ENCODE measurements around the gene ACSL4.
"Not testable (repeated sequence)": the region's sequence is repeated elsewhere in the genome, so short reads cannot be mapped to it uniquely, and the experiment has no call there.

Gene ACSL4

GRCh38 chrX:109644671-109645070, 88.4 kb downstream of the ACSL4 start:
- not testable (repeated sequence) for H3K4me3 ChIP-seq (ENCODE audit: low read length in 2 of 2); H3K27ac ChIP-seq (replicated peaks; ENCODE audit: low read length); H3K4ac ChIP-seq (ENCODE audit: low read length); H2BK15ac ChIP-seq (ENCODE audit: low read length); H4K8ac ChIP-seq (ENCODE audit: low read depth, low read length); H3K36me3 ChIP-seq (replicated peaks in 1 of 2; ENCODE audit: control insufficient read depth in 2 of 2, insufficient read depth in 2 of 2, low read length in 2 of 2); H2BK12ac ChIP-seq (ENCODE audit: low read length); H2AFZ ChIP-seq (ENCODE audit: low read length); H2AK5ac ChIP-seq (ENCODE audit: low read depth, low read length); H3K79me1 ChIP-seq (ENCODE audit: low read depth, low read length); H3K9me3 ChIP-seq (replicated peaks in 1 of 2; ENCODE audit: control insufficient read depth in 2 of 2, insufficient read depth in 1 of 2, low read depth in 1 of 2, low read length in 2 of 2); H2BK5ac ChIP-seq (ENCODE audit: low read length); H3K4me1 ChIP-seq (ENCODE audit: control insufficient read depth in 2 of 2, insufficient read depth in 1 of 2, low read depth in 1 of 2, low read length in 2 of 2); H3K4me2 ChIP-seq (ENCODE audit: insufficient read depth, low read length, poor library complexity, severe bottlenecking); H2BK120ac ChIP-seq (ENCODE audit: low read depth, low read length); H3K18ac ChIP-seq (ENCODE audit: low read length); DNase-seq (ENCODE audit: low spot score); H3K9ac ChIP-seq (ENCODE audit: low read depth, low read length, poor library complexity); H3K23ac ChIP-seq (ENCODE audit: low read depth, low read length, poor library complexity); H3K27me3 ChIP-seq (ENCODE audit: control insufficient read depth in 3 of 3, insufficient read depth in 3 of 3, low read depth in 1 of 3, low read length in 3 of 3); H4K91ac ChIP-seq (ENCODE audit: low read depth, low read length, poor library complexity); H3K14ac ChIP-seq (ENCODE audit: low read length)
- no CpG with 5 or more reads among the region's 19 CpGs for WGBS, 2 donors (ENCODE audit: extremely low coverage in 2 of 2, insufficient read length in 2 of 2, insufficient replicate concordance in 1 of 2)

- H3K14ac ChIP-seq (ENCODE audit: low read length), result no peak overlapping the region
- H2BK15ac ChIP-seq (ENCODE audit: low read length), result no peak overlapping the region
- H3K4ac ChIP-seq (ENCODE audit: low read length), result no peak overlapping the region
- no peak overlapping the region for H2BK12ac ChIP-seq (ENCODE audit: low read length)
- no peaks in the 10 kb centered on the region for H3K4me1 ChIP-seq (ENCODE audit: control insufficient read depth in 2 of 2, insufficient read depth in 1 of 2, low read depth in 1 of 2, low read length in 2 of 2)
- H3K4me3 ChIP-seq (ENCODE audit: low read length in 2 of 2), result no peak overlapping the region
- H2BK120ac ChIP-seq (ENCODE audit: low read depth, low read length), result no peak overlapping the region
- no peak overlapping the region for H3K9ac ChIP-seq (ENCODE audit: low read depth, low read length, poor library complexity)
- H3K4me2 ChIP-seq (ENCODE audit: insufficient read depth, low read length, poor library complexity, severe bottlenecking), result no peak overlapping the region
- H4K8ac ChIP-seq (ENCODE audit: low read depth, low read length), result no peak overlapping the region
- no peak overlapping the region for H4K91ac ChIP-seq (ENCODE audit: low read depth, low read length, poor library complexity)
- no peak overlapping the region for H3K23ac ChIP-seq (ENCODE audit: low read depth, low read length, poor library complexity)
- no peak overlapping the region for H3K18ac ChIP-seq (ENCODE audit: low read length)
- WGBS, 2 donors (ENCODE audit: extremely low coverage in 2 of 2, insufficient read length in 2 of 2, insufficient replicate concordance in 1 of 2), result no CpG with 5 or more reads among the region's 2 CpGs
- no peak overlapping the region for H2AK5ac ChIP-seq (ENCODE audit: low read depth, low read length)
- no peaks in the 10 kb centered on the region for H3K79me1 ChIP-seq (ENCODE audit: low read depth, low read length)
- H3K27ac ChIP-seq (replicated peaks; ENCODE audit: low read length), result no peak overlapping the region
- H2BK5ac ChIP-seq (ENCODE audit: low read length), result no peak overlapping the region
- no peak for DNase-seq (ENCODE audit: low spot score)
- no peaks in the 10 kb centered on the region for H3K27me3 ChIP-seq (ENCODE audit: control insufficient read depth in 3 of 3, insufficient read depth in 3 of 3, low read depth in 1 of 3, low read length in 3 of 3)
- H3K9me3 ChIP-seq (replicated peaks in 1 of 2; ENCODE audit: control insufficient read depth in 2 of 2, insufficient read depth in 1 of 2, low read depth in 1 of 2, low read length in 2 of 2), result no peaks in the 10 kb centered on the region
- H2AFZ ChIP-seq (ENCODE audit: low read length), result no peak overlapping the region
- H3K36me3 ChIP-seq (replicated peaks in 1 of 2; ENCODE audit: control insufficient read depth in 2 of 2, insufficient read depth in 2 of 2, low read length in 2 of 2), result peaks cover 0 to 2% of the 10 kb centered on the region in 2 donors
Measured at GRCh38 chrX:109643687-109644086, 89.4 kb downstream of the ACSL4 start.

- Histone ChIP-seq H3K4ac (ENCODE audit: low read length) (no peak overlapping the region), H3K27ac (replicated peaks; ENCODE audit: low read length) (no peak overlapping the region), H3K36me3 (replicated peaks in 1 of 2; ENCODE audit: control insufficient read depth in 2 of 2, insufficient read depth in 2 of 2, low read length in 2 of 2) (no peaks in the 10 kb centered on the region), H3K14ac (ENCODE audit: low read length) (no peak overlapping the region), H2BK12ac (ENCODE audit: low read length) (no peak overlapping the region), H4K91ac (ENCODE audit: low read depth, low read length, poor library complexity) (no peak overlapping the region), H2AK5ac (ENCODE audit: low read depth, low read length) (no peak overlapping the region), H3K9ac (ENCODE audit: low read depth, low read length, poor library complexity) (no peak overlapping the region), H3K79me1 (ENCODE audit: low read depth, low read length) (no peaks in the 10 kb centered on the region), H2BK120ac (ENCODE audit: low read depth, low read length) (no peak overlapping the region), H2AFZ (ENCODE audit: low read length) (no peak overlapping the region), H2BK15ac (ENCODE audit: low read length) (no peak overlapping the region), H3K27me3 (ENCODE audit: control insufficient read depth in 3 of 3, insufficient read depth in 3 of 3, low read depth in 1 of 3, low read length in 3 of 3) (no peaks in the 10 kb centered on the region), H2BK5ac (ENCODE audit: low read length) (no peak overlapping the region), H3K4me2 (ENCODE audit: insufficient read depth, low read length, poor library complexity, severe bottlenecking) (no peak overlapping the region), H3K4me1 (ENCODE audit: control insufficient read depth in 2 of 2, insufficient read depth in 1 of 2, low read depth in 1 of 2, low read length in 2 of 2) (no peaks in the 10 kb centered on the region), H4K8ac (ENCODE audit: low read depth, low read length) (no peak overlapping the region), H3K4me3 (ENCODE audit: low read length in 2 of 2) (no peak overlapping the region), H3K9me3 (replicated peaks in 1 of 2; ENCODE audit: control insufficient read depth in 2 of 2, insufficient read depth in 1 of 2, low read depth in 1 of 2, low read length in 2 of 2) (no peaks in the 10 kb centered on the region), H3K18ac (ENCODE audit: low read length) (no peak overlapping the region), H3K23ac (ENCODE audit: low read depth, low read length, poor library complexity) (no peak overlapping the region)
- no peak for DNase-seq (ENCODE audit: low spot score)
- no CpG with 5 or more reads among the region's 1 CpG for WGBS, 2 donors (ENCODE audit: extremely low coverage in 2 of 2, insufficient read length in 2 of 2, insufficient replicate concordance in 1 of 2)
Measured at GRCh38 chrX:109638158-109638557, 94.9 kb downstream of the ACSL4 start.

- H3K27ac ChIP-seq (replicated peaks; ENCODE audit: low read length); H3K9me3 ChIP-seq (replicated peaks in 1 of 2; ENCODE audit: control insufficient read depth in 2 of 2, insufficient read depth in 1 of 2, low read depth in 1 of 2, low read length in 2 of 2); H2AFZ ChIP-seq (ENCODE audit: low read length); H2BK120ac ChIP-seq (ENCODE audit: low read depth, low read length); H3K9ac ChIP-seq (ENCODE audit: low read depth, low read length, poor library complexity); H3K79me1 ChIP-seq (ENCODE audit: low read depth, low read length); H3K36me3 ChIP-seq (replicated peaks in 1 of 2; ENCODE audit: control insufficient read depth in 2 of 2, insufficient read depth in 2 of 2, low read length in 2 of 2); H4K8ac ChIP-seq (ENCODE audit: low read depth, low read length); H3K4me3 ChIP-seq (ENCODE audit: low read length in 2 of 2); H4K91ac ChIP-seq (ENCODE audit: low read depth, low read length, poor library complexity); H3K4me1 ChIP-seq (ENCODE audit: control insufficient read depth in 2 of 2, insufficient read depth in 1 of 2, low read depth in 1 of 2, low read length in 2 of 2); H3K14ac ChIP-seq (ENCODE audit: low read length); H2BK15ac ChIP-seq (ENCODE audit: low read length); H2AK5ac ChIP-seq (ENCODE audit: low read depth, low read length); H3K4me2 ChIP-seq (ENCODE audit: insufficient read depth, low read length, poor library complexity, severe bottlenecking); H2BK12ac ChIP-seq (ENCODE audit: low read length); H3K27me3 ChIP-seq (ENCODE audit: control insufficient read depth in 3 of 3, insufficient read depth in 3 of 3, low read depth in 1 of 3, low read length in 3 of 3); DNase-seq (ENCODE audit: low spot score); H3K18ac ChIP-seq (ENCODE audit: low read length); H2BK5ac ChIP-seq (ENCODE audit: low read length); H3K23ac ChIP-seq (ENCODE audit: low read depth, low read length, poor library complexity); H3K4ac ChIP-seq (ENCODE audit: low read length): not testable (repeated sequence)
- WGBS, 2 donors (ENCODE audit: extremely low coverage in 2 of 2, insufficient read length in 2 of 2, insufficient replicate concordance in 1 of 2), result no CpG with 5 or more reads among the region's 2 CpGs
Measured at GRCh38 chrX:109637477-109637876, 95.6 kb downstream of the ACSL4 start.
